ENCODE measurements around the gene CTPS1.

Gene CTPS1

DNA sequence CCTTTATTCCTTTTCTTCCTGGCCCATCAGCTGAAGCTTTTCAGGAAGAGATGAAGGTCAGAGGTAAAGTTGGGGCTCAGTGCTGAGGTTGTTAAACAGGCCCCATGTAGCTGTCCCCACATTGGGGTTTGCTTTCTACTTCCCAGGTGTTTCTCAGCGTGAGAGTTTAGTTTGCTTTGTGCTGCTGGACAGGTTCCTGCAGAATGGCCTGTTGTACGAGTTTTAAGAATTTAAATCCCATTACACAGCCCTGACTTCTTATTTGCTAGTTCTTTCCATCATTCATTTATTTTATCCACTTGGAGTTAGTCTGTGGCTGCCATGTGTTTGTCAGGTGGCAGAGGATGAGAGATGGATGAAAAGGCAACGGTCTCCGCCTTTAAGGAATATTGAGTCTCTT is 19.2 kb downstream of the CTPS1 start:
- no peak for DNase-seq (ENCODE audit: low read depth)

DNA sequence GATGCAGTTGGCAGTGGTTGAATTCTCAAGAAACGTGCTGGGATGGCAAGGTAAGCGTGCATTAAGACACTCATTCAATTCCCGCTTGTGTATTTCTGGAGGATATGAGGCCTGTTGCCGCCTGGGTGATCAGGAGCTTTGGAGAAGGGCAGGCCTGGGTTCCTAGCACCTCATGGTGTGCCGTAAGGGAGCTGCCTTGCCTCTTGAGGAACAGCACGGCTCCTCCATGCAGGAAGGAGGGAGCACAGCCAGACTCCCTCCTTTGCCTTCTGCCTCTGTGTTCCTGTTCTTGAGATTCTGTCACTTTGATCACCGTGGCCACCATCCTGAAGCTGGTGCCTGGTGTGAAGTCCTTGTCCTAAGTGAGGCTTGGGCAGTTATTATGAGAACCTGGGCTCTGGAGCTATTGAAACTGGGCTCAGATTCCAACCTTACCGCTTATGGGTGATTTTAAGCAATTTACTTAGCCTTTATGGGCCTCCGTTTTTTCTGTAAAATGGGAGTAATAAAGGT is 23.7 kb downstream of the CTPS1 start:
- no peak for DNase-seq (ENCODE audit: low read depth)

DNA sequence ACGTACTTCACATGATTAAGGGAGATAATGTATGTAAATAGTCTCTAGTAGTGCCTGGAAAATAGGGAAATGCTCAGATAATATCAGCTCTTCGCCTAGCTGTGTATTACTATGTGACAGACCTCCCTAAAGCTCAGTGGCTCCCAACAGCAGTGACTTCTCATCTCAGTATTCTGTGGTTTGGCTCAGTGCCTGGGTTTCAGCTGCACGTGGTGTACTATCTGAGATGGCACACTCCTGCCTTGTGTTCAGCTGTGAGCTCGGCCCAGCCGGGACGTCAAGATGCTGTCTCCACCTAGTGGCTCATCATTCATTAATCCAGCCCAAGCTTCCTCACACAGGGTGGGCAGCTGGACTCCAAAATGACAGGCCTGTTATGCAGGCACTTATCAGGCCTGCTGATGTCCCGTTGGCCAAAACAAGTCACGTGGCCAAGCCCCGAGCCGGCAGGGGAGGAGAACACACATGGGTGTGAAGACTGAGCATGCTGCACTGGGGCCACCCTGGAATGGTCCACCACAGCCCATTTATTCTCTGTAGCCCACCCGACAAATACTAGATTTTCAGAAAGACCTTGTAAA is 24.2 kb downstream of the CTPS1 start:
- DNase-seq (ENCODE audit: low read depth) = peak; percentile 98

DNA sequence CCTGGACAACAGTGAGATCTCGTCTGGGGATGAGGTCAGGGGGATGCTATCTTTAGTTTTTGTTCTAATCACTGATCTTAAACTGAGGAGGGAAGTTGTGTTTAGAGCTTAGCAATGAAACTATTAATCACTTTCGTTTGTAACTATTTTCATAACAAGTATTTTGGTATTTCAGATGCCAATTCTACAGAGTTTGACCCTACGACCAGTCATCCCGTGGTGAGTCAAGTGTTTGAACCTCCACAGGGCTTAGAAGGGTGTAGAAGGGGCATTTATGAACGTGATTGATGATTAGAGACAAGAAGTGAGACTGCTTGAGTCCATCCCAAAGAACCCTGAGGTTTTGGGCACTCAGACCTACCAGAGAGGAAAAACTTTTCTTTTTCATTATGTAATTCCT is 26.4 kb downstream of the CTPS1 start:
- no peak for DNase-seq (ENCODE audit: low read depth)

DNA sequence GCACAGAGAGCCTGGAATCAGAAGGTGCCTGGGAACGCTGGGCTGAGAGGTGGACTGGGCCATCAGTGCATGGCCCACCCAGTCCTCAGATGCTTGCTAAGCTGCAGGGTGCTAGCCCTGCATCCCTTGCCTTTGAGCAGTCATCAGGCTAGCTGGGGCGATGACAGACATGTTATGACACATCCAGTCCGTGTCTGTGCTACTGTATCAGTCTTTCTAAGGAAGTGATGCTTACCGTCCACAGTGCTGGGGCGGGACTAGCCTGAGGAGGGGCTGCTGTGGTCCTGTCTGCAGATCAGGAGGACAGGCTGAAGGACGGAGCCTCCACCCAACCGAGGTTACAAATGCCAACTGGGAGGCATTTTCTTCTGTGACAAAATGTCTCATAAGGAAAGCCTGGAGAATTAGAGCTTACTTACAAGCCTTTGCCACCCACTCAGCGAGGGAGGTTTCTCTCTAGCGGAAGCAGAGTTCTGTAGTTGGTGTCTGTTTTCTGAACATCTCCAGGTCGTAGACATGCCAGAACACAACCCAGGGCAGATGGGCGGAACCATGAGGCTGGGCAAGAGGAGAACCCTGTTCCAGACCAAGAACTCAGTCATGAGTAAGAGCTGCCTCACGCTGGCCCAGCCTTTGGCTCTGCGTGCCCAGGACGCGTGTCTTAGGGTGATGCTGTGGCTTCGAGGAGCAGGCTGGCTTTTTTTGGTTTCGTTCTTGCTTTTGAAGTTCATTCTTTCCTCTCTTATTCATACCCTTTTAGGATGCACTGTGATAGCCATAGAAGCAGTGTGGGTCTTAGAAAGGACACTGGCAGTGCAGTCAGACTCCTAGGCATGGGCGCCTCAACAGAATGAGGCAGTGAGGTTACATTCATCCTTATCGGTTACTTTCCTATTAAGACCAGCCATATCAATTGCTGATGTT is 27.7 kb downstream of the CTPS1 start:
- peak; percentile 10 for DNase-seq (ENCODE audit: low read depth)

DNA sequence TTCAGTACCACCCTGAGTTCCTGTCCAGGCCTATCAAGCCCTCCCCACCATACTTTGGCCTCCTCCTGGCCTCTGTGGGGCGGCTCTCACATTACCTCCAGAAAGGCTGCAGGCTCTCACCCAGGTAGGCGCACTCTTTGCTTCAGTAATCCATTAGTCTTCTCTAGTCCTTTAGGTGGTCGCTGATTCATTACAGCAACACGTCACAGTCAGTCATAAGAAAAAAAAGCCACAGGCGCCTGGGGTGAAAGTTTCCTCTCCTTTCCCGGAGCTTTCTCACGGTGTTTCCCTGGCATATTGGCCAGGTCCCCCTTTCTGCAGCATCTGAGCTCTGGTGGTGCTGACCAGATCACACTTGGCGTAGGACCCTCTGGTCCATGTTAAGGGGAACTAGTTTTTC is 30.0 kb downstream of the CTPS1 start:
- no peak for DNase-seq (ENCODE audit: low read depth)

DNA sequence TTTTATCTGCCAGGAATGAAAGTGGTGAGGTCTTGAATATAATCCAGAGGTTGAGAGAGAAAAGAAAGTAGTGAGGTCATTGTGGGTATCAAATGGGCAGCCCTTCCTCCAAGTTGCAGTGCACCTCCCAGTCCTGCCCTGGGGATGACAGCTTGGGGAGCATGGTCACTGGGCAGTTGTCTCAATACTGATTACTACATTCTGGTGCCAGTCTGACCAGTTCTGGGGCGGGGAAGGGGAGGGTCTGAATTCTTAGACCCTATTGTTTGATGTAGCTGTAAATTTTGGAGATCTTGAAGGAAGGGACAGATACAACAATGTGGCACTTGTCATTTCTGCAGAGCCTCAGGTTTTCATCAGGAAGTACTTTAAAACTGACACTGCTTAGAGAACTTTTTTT is 30.8 kb downstream of the CTPS1 start:
- no peak for DNase-seq (ENCODE audit: low read depth)

DNA sequence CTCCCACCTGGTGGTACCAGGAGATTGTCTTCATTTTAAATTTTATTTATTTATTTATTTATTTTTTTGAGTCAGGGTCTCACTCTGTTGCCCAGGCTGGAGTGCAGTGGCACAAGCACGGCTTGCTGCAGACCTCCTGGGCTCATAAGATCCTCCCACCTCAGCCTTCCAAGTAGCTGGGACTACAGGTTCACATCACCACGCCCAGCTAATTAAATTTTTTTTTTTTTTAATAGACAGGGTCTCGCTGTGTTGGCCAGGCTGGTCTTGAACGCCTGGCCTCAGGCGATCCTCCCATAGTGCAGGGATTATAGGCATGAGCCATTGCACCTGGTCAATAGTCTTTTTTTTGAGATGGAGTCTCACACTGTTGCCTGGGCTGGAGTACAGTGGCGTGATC is 33.5 kb downstream of the CTPS1 start:
- DNase-seq (ENCODE audit: low read depth) = no peak

DNA sequence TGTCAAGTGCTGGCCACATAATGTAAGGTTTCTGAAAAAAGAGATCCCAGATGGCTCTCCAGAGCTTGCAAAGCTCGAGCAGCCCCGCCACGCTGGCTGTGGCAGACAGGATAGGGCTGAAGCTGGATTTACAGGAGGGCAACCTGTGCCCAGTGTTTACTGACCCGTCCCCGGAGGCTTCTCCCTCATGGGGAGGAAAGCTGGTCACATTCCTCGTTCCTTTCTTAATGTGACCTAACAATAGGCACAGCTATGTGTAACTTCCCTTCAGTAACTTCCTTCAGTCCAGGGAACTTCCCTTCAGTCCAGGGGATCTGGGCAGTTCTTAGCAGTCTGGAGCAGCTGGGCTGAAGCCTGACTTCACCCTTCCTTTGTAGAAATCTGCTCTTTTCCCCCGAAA is 34.3 kb downstream of the CTPS1 start:
- no peak for DNase-seq (ENCODE audit: low read depth)

DNA sequence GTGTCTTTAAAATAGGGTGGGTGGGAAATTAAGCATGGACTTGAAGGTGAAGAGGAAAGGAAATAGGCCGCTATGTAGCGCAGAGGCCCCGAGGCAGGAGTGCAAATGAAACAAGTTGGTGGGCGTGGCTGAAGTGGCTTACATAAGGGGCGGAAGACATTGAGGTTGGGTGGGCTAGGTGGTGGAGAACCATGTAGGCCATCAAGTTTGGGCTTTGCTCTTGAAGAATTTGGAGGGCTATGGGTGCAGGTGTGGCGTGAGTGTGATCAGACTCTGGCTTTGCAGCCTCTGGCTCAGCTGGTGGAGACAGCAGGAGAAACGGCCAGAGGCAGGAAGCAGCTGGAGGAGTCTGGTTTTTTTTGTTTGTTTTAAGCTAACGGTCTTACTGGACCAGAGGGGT is 35.4 kb downstream of the CTPS1 start:
- no peak for DNase-seq (ENCODE audit: low read depth)

DNA sequence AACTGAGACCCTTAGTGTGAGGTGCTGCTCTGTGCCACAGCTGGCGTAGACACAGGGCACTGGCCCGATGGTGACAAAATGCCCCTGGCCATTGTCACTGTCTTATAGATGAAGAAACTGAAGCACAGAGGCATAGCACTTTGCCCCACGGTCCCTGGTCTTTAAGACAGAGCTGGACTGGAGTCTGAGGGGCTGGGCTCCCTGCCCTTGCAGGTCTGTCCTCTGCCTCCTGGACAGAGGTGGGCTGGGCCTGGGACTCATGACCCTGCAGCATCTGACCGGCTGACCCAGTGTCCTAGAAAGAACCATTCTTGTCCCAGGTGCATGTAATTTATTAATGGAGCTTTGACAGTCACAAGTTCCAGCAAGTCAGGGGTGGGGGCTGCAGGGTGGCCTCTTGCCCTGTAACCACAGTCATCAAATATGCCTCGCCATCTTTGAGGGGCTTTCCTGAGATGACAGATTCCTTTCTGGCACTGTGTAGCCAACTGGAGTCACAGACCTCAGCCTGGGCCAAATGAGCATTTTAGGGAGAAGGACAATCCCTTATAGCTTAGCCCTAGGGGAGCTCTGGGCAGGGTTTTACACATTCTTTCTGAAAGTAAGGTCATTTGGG is 35.9 kb downstream of the CTPS1 start:
- DNase-seq (ENCODE audit: low read depth) = no peak

DNA sequence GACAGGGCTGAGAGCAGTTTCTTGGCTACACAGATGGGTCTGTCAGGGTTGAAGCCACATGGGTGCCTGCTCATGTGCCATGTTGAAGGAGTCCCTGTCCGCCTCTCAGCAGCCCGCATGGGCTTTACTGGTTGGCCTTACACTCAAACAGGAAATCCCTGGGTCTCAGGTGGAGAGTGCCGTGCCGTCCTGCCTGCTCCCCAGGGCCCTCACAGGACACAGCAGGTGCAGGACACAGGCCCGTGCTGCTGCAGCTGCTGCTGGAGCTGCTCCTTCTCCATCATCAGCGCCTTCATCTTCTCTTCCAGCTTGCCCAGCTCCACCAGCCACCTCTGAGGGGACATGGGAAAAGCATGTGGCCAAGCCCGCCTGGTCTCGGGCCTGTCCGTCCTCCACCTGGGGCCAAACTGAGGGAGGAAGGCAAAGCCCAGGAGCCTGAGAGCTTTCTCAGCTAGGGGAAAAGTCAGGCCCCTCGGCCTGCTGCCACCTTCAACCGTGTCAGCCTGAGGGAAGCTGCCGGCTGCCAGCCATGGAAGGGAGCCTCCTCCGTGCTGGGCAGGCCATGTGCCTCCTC is 36.5 kb downstream of the CTPS1 start:
- no peak for DNase-seq (ENCODE audit: low read depth)

DNA sequence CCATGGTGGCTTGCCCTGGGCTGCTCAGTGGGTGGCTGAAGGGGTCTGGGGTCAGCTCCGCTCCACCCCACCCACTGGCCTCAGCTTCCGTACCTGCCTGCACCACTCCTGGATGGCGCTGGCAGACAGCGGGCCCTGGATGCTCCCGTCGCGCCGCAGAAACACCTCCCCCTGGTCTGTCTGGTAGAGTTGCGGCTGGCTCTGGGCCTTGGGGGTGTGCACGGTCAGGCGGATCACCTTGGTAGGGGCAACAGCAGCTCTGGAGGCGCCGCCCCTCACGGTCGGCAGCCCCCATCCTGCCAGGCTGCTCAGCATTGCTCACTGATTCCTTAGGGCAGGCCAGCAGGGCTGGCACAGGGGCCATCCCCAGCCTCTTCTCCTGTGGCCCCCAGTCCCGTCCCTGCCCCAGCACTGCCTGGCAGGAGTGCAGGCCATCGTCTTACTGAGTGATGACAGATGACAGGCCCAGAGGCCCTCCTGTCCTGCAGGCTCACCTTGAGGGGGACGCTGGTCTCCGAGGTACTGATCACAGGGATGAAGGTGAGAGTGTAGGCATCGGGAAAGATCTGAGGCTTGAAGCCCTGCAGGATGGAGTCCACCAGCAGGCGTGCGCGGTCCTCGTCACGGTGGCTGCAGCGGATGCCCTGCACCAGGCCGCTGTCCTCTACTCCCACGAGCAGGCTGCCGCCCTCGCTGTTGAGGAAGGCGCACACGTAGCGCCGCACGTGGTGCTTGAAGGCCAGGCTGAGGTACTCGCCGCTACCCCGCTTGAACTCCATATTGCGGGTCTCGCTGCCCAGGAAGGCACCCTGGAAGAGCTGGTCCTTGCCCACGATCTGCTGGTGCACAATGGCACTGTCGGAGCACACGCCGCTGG is 37.9 kb downstream of the CTPS1 start:
- no peak for DNase-seq (ENCODE audit: low read depth)

DNA sequence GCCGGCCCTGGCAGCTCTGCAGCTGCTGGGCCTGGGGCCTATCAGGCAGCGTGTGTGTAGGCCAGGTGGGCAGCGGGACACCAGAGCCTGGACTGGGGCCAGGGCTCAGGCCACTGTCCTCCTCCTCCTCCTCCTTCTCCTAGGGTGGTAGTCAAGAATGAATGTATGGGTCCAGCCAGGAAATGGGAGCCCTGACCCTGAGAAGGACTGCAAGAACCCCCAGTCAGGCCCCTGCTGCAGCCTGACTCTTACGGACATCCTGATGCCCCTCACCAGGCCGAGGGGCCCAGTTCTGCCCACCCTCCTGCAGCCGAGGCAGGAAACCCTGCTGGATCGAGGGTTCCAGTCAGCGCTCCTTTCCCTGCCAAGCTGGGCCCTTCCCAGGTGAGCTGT is 38.5 kb downstream of the CTPS1 start:
- no peak for DNase-seq (ENCODE audit: low read depth)

DNA sequence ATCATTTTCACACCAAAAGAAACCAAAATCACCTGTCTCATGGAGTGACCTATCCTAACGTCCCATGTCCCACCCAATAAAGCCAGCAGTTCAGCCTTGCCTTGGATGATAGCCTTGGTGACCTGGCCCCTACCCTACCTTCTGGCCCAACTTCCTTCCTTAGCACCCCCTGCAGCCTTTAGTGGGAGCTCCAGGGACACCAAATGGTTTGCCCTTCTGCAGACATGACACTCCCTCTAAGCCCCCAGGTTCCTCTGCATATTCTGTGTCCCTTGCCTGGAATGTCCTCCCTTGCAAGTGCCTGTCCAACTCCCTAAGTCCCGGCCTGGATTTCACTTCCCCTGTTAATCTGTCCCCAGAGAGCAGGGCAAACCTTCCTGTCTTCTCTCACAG is 39.9 kb downstream of the CTPS1 start:
- DNase-seq (ENCODE audit: low read depth) = no peak

DNA sequence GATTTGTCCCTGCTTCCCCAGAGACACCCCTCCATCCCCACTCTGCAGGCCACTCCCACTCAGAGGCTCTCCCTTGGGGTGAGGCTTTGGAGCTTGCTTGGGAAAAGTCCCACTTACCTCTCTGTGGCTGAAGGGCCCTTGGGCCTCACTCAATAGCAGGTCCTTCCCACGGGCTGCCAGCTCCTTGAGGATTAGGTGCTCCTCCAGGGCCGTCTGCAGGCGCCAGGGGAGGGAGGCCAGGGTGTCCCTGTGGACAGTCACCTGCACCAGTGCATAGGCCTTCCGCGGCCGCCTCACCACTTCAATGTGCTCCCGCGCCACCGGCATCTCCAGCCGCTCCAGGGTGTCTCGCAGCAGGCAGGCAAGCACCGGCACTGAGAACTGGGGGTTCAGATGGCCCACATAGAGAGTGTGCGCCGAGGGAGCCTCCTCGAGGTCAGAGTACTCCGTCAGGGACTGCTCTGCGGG is 40.6 kb downstream of the CTPS1 start:
- no peak for DNase-seq (ENCODE audit: low read depth)

DNA sequence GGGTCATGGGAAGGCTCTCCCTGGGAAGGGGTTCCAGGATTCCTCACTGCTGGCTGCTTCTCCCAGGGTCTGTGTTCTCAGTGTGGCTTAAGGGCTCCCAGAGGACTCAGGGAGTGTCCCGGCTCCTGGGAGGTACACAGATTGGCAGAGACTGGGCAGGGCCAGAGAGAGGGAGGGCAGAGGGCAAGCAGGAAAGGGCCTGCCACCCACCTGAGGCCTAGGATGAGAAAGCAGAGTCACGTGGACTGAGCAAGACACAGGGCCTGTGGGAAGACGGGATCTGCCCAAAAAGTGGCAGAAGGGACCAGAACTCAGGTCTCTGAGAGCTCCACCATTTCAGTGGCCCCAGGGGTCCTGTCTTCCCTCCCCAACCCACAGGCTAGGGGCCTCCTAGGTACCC is 41.2 kb downstream of the CTPS1 start:
- no peak for DNase-seq (ENCODE audit: low read depth)

DNA sequence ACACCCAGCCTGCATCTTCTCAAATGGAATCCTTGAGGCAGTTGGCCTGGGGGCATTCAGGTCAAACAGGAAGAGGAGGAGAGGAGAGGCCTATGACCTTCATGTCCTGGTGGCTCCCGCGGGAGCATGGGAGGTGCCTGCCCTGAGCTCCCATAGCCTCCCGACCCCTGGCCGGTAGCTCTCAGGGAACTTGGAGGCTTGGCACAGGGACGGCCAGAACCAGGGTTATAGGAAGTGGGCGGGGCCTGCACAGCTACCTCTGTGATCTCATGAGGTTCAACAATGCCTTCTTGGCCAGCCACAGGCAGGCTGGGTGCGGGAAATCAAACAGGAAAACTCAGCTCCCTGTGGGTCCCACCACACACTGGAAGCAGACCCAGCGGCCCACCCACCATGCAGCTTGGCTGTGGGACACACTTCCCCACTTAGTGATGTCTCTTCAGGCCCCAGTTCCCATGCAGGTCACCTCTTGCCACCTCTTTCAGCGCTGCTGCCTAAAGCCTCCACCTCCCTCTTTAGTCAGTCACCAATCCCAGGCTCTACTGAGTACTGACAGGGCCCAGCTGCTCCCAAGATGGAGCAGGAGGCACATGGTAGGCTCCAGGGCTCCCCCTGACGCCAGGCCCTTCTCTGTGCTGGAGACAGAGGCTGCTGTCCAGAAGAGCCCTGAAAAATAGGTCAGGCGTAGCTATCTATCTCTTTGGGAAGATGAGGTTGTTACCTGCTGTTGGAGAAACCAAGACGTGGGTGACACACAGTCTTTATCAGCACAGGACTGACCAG is 42.2 kb downstream of the CTPS1 start, which contains the start of gene SLFNL1:
Gene SLFNL1 (minus strand): TSS at position 200 of the 783 bp plus-strand sequence. CDS start 1,065 bp downstream, outside the sequence.
- DNase-seq (ENCODE audit: low read depth) = no peak

DNA sequence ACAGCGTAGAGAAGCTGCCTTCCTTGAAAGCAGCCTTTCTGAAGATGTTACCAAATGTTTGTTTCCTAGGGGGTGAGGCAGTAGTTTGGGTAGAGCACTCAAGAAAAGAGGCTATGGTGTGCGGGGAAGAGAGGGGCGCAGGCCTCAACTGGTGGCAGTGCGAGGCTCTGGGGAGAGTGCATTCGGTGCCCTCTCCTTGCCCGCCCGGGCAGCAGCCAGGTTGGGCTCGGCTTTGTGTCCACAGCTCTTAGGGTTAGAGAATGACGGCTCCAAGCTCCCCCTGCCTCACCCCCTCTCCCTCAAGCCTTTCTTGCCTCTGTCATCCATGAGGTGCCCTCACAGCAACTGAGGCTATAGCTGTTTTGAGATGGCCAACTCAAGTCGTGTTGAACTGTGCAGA is 42.9 kb downstream of the CTPS1 start:
- no peak for DNase-seq (ENCODE audit: low read depth)

DNA sequence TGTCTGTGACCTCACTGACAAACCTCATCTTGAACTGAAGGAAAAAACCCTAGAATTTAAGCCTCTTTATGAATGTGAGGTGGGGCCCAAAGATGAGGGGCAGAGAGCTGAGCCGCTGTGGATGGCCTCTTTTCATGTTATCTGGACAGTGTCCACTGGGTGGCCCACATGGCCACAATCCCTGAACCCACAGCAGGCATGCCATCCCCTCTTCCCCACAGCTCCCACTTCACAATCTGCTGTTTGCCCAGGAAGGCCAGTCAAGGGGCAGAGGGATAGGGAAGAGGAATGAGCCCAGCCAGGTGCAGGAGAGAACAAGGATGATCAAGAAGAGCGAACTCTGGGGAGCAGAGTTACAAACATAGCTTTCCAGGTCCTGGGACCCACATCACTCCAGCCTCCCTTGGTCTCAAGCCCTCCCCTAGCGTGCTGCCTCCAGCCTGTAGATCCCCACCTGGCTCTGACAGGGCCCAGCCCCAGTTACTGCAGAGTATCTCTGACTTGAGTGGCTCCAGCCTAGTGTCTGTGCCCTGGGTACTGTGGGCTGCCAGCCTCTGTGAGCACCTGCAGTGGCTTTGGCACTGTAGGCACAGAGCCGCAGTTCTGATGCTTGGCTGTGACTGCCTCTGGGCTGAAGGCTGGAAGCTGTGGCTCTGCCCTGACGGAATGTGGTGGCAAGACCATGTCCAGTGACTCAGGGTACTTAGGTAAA is 43.9 kb downstream of the CTPS1 start:
- no peak for DNase-seq (ENCODE audit: low read depth)
